ENCODE data around the gene STRBP.
"Not testable (repeated sequence)": the region's sequence is repeated elsewhere in the genome, so short reads cannot be mapped to it uniquely, and the experiment has no call there.

Gene STRBP

DNA sequence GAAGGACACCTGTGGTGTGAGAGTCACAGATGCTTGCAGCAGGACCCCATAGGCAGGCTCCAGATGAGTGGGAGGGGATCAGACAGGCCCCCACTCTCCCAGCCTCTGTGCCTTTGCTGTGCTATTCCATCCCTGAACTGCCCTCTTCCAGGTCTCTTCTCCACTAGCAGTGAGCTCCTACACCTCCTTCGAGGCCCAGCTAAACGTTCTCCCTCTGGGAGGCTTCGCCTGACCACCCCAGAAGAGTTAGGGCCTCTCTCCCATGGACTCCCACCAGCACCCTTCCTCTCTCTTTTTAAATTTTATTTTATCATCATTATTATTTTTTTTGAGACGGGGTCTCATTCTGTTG is 35.9 kb upstream of the STRBP start:
- no peaks in the 10 kb centered on the region for H3K9me3 ChIP-seq (ENCODE audit: control insufficient read depth, insufficient read depth, low read length)
- 0 out of 2 replicates have a peak, but pooled peaks cover 3% of the 10 kb centered on the region for H3F3A ChIP-seq (ENCODE audit: control insufficient read depth, insufficient read depth)
- no peaks in the 10 kb centered on the region for H4K20me1 ChIP-seq (ENCODE audit: control insufficient read depth, insufficient read depth, low read depth, low read length)
- H3K9me2 ChIP-seq (replicated peaks; ENCODE audit: control insufficient read depth, low read length): no peaks in the 10 kb centered on the region
- H3K79me2 ChIP-seq (ENCODE audit: control insufficient read depth, low read length): no peaks in the 10 kb centered on the region
- H3K36me3 ChIP-seq (ENCODE audit: control insufficient read depth, low read length): no peaks in the 10 kb centered on the region
- H3K27ac ChIP-seq (ENCODE audit: low read depth, low read length): peak overlapping the region; percentile 40
- H3K4me2 ChIP-seq (ENCODE audit: low read length): peak overlapping the region; percentile 68
- peak overlapping the region; percentile 44 for H3K4me3 ChIP-seq (ENCODE audit: low read length)
- TF ChIP-seq EZH2phosphoT487 (IDR thresholded peaks at IDR 0.05; ENCODE audit: borderline replicate concordance, low read length): no peak
- TF ChIP-seq, protein P1, sequence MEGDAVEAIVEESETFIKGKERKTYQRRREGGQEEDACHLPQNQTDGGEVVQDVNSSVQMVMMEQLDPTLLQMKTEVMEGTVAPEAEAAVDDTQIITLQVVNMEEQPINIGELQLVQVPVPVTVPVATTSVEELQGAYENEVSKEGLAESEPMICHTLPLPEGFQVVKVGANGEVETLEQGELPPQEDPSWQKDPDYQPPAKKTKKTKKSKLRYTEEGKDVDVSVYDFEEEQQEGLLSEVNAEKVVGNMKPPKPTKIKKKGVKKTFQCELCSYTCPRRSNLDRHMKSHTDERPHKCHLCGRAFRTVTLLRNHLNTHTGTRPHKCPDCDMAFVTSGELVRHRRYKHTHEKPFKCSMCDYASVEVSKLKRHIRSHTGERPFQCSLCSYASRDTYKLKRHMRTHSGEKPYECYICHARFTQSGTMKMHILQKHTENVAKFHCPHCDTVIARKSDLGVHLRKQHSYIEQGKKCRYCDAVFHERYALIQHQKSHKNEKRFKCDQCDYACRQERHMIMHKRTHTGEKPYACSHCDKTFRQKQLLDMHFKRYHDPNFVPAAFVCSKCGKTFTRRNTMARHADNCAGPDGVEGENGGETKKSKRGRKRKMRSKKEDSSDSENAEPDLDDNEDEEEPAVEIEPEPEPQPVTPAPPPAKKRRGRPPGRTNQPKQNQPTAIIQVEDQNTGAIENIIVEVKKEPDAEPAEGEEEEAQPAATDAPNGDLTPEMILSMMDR (IDR thresholded peaks at IDR 0.05; ENCODE audit: low read depth, low read length, poor library complexity, severe bottlenecking): no peak
- no peaks in the 10 kb centered on the region for H3K27me3 ChIP-seq (ENCODE audit: control insufficient read depth, low read length)
- peaks cover 26% of the 10 kb centered on the region for H3K4me1 ChIP-seq (ENCODE audit: control insufficient read depth, low read length)

DNA sequence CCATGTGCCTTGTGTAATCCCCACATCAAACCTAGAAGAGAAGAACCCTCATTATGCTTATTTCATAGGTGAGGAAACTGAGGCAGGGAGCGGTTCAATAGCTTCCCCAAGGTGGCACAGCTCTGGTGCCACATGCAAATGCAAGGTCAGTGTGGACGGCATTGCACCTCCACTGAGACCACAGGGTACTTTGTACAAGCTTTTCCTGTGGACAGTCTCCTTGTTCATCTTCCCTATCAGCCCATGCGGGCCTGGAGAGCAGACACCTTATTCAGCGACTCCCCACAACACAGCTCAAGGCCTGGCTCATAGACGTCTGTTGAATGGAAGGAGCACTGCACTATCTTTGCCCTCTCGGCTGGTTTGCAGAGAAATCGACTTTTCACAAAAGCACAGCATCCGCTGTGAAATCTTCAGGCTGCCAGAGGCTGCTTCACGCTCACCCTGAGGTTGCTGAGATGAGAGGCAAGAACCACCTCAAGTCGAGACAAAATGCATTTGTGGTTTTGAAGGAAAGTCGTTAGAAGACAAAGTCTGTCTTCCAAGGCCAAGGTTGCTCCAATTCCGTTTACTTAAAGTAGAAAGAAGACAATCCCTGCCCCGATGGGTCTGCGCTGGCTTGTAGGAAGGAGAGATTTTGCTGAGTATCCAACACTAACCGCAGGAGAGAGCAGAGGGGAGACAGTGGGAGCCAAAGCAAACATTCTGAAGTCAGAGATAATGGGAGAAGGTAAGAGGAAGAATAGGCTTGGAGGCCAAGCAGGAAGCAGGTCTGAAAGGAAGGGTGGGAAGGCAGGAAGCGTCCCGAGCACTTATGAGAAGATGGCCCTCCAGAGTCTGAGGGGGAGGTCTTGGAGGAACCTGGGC is 34.2 kb upstream of the STRBP start:
- Histone ChIP-seq H3K4me1 (ENCODE audit: control insufficient read depth, low read length) (peaks cover 26% of the 10 kb centered on the region), H3K36me3 (ENCODE audit: control insufficient read depth, low read length) (no peaks in the 10 kb centered on the region), H3K4me2 (ENCODE audit: low read length) (no peak overlapping the region), H3K27ac (ENCODE audit: low read depth, low read length) (no peak overlapping the region), H3K27me3 (ENCODE audit: control insufficient read depth, low read length) (no peaks in the 10 kb centered on the region), H3K79me2 (ENCODE audit: control insufficient read depth, low read length) (no peaks in the 10 kb centered on the region), H3K4me3 (ENCODE audit: low read length) (no peak overlapping the region), H3F3A (ENCODE audit: control insufficient read depth, insufficient read depth) (0 out of 2 replicates have a peak, but pooled peaks cover 3% of the 10 kb centered on the region), H3K9me2 (replicated peaks; ENCODE audit: control insufficient read depth, low read length) (no peaks in the 10 kb centered on the region), H4K20me1 (ENCODE audit: control insufficient read depth, insufficient read depth, low read depth, low read length) (no peaks in the 10 kb centered on the region), H3K9me3 (ENCODE audit: control insufficient read depth, insufficient read depth, low read length) (no peaks in the 10 kb centered on the region)
- TF ChIP-seq, protein P1 (IDR thresholded peaks at IDR 0.05; ENCODE audit: low read depth, low read length, poor library complexity, severe bottlenecking): no peak
- TF ChIP-seq EZH2phosphoT487 (IDR thresholded peaks at IDR 0.05; ENCODE audit: borderline replicate concordance, low read length): no peak

DNA sequence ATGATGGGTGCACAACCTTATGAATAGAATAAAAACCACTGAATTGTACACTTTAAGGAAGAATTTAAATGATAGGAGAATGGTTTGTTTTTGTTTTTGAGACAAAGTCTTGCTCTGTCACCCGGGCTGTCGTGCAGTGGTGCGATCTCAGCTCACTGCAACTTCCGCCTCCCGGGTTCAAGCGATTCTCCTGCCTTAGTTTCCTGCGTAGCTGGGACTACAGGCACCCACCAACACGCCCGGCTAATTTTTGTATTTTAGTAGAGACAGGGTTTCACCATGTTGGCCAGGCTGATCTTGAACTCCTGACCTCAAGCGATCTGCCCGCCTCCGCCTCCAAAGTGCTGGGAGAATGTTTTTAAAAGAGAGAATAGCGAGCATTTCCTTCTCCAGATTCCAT is 33.5 kb upstream of the STRBP start:
- H3K4me1 ChIP-seq (ENCODE audit: control insufficient read depth, low read length): peaks cover 26% of the 10 kb centered on the region
- not testable (repeated sequence) for H3K79me2 ChIP-seq (ENCODE audit: control insufficient read depth, low read length); H3K9me3 ChIP-seq (ENCODE audit: control insufficient read depth, insufficient read depth, low read length); H3K36me3 ChIP-seq (ENCODE audit: control insufficient read depth, low read length); H3K4me2 ChIP-seq (ENCODE audit: low read length); H3K4me3 ChIP-seq (ENCODE audit: low read length); H3K27ac ChIP-seq (ENCODE audit: low read depth, low read length); H3K9me2 ChIP-seq (replicated peaks; ENCODE audit: control insufficient read depth, low read length); H3F3A ChIP-seq (ENCODE audit: control insufficient read depth, insufficient read depth); H3K27me3 ChIP-seq (ENCODE audit: control insufficient read depth, low read length); H4K20me1 ChIP-seq (ENCODE audit: control insufficient read depth, insufficient read depth, low read depth, low read length)

DNA sequence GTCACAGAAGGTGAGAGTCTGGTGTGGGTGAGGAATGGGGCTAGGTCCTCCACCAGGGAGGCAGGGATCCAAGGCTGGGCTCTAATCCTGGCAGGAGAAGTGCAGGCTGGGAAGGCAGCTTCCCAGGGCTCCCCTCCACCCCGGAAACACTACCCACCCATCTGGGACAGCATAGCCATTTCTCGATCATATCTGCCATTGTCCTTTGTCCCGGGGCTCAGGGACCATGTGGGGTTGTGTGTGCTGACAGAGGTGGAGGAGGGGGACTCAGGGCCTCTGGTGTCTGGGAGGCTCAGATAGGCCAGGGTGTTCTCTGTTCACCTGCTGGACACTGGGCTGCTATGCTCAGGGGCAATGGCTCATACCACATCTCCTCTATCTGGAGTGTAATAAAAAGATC is 32.2 kb upstream of the STRBP start:
- Histone ChIP-seq H3K27ac (ENCODE audit: low read depth, low read length) (no peak overlapping the region), H3K9me3 (ENCODE audit: control insufficient read depth, insufficient read depth, low read length) (no peaks in the 10 kb centered on the region), H3F3A (ENCODE audit: control insufficient read depth, insufficient read depth) (peaks cover 6% of the 10 kb centered on the region; the same call in 1 of the 2 replicates), H3K9me2 (replicated peaks; ENCODE audit: control insufficient read depth, low read length) (no peaks in the 10 kb centered on the region), H3K36me3 (ENCODE audit: control insufficient read depth, low read length) (no peaks in the 10 kb centered on the region), H3K79me2 (ENCODE audit: control insufficient read depth, low read length) (no peaks in the 10 kb centered on the region), H3K4me2 (ENCODE audit: low read length) (no peak overlapping the region), H4K20me1 (ENCODE audit: control insufficient read depth, insufficient read depth, low read depth, low read length) (no peaks in the 10 kb centered on the region), H3K4me1 (ENCODE audit: control insufficient read depth, low read length) (peaks cover 23% of the 10 kb centered on the region), H3K27me3 (ENCODE audit: control insufficient read depth, low read length) (no peaks in the 10 kb centered on the region), H3K4me3 (ENCODE audit: low read length) (no peak overlapping the region)
- TF ChIP-seq EZH2phosphoT487 (IDR thresholded peaks at IDR 0.05; ENCODE audit: borderline replicate concordance, low read length): no peak
- TF ChIP-seq, protein P1 (IDR thresholded peaks at IDR 0.05; ENCODE audit: low read depth, low read length, poor library complexity, severe bottlenecking): no peak

Measured in DOHH2 (cell line).